HCT116 (cell line): ENCODE results near the gene FIBP. TPM values are rescaled to one million over a fixed set of nuclear protein-coding genes. Genes with fewer than 3 reads are reported as not detected.

ENCODE experiments used
- ATAC-seq: fragments of 200-7000 bp; cut with Tn5 transposase; 2 replicates; pipeline ENCODE4 v1.9.1; 2020; ENCODE audit warnings: mild to moderate bottlenecking, moderate library complexity
- BruUV-seq: library from RNA; stranded (reverse); fragments of 400-500 nt; replicated peaks from 2 replicates; lab custom pipeline; 2021; lab: Mats Ljungman, UMichigan
- CTCF ChIA-PET: fragments of 300-600 bp; sonication (Branson Sonifier 250); formaldehyde crosslinking; loops from one replicate; lab custom pipeline; 2021; ENCODE audit warnings: antibody characterized with exemption; lab: Charles Lee
- POLR2A ChIA-PET: fragments of 300-600, 350-600 bp; sonication (Branson Sonifier 250); formaldehyde crosslinking; loops from one replicate; lab custom pipeline; 2021; ENCODE audit warnings: antibody characterized with exemption; lab: Charles Lee
- RAD21 ChIA-PET, 2 experiments: fragments of 300-600 bp; sonication (Branson Sonifier 250); formaldehyde crosslinking; loops; one replicate each; lab custom pipeline; 2023; ENCODE audit warnings: low total read pairs in 2 of 2; ENCODE audit not compliant: uncharacterized antibody in 2 of 2, unreplicated experiment in 2 of 2, low non-redundant PET in 1 of 2; lab: Charles Lee
- DNase-seq: peaks from one replicate; pipeline ENCODE4 v3.0.0-alpha.2; 2010; ENCODE audit warnings: low read depth, low spot score
- H2AFZ ChIP-seq: fragments of 200-600 bp; shearing (Covaris generic), sonication (generic); 2 replicates; pipeline ENCODE4 v1.6.1; 2017; ENCODE audit warnings: low read depth, mixed run types, mixed read lengths, antibody characterized with exemption, low read length; ENCODE audit not compliant: poor library complexity, severe bottlenecking
- H3K27ac ChIP-seq: 2 replicates; pipeline ENCODE4 v1.5.1; 2012; ENCODE audit warnings: low read depth, low read length
- H3K27me3 ChIP-seq: fragments of 200-600 bp; sonication (generic); 2 replicates; pipeline ENCODE4 v1.6.1; 2016; ENCODE audit warnings: mixed run types, low read length, mixed read lengths; ENCODE audit not compliant: insufficient read depth
- H3K36me3 ChIP-seq, 2 experiments: fragments of 200-500 bp in 1 of 2; fragments of 200-600 bp in 1 of 2; sonication (Bioruptor generic) in 1 of 2; sonication (generic) in 1 of 2; 2 replicates each; pipeline versions ENCODE4 v1.5.1 to v1.6.1; 2014 to 2016; ENCODE audit warnings: low read length in 2 of 2, inconsistent platforms in 1 of 2, mixed read lengths in 1 of 2, mixed run types in 1 of 2; ENCODE audit not compliant: insufficient read depth in 2 of 2, control insufficient read depth in 1 of 2
- H3K4me1 ChIP-seq, 2 experiments: fragments of 200-600 bp in 1 of 2; sonication (generic) in 1 of 2; 2 replicates each; pipeline versions ENCODE4 v1.5.1 to v1.6.1; 2012 to 2017; ENCODE audit warnings: low read length in 2 of 2, inconsistent platforms in 1 of 2, mild to moderate bottlenecking in 1 of 2, mixed read lengths in 1 of 2, mixed run types in 1 of 2, moderate library complexity in 1 of 2; ENCODE audit not compliant: insufficient read depth in 2 of 2, control insufficient read depth in 1 of 2
- H3K4me2 ChIP-seq: fragments of 200-600 bp; sonication (generic); 2 replicates; pipeline ENCODE4 v1.6.1; 2017; ENCODE audit warnings: mixed run types, low read length, mixed read lengths
- H3K4me3 ChIP-seq, 2 experiments: fragments of 200-600 bp in 1 of 2; sonication (generic) in 1 of 2; replicated peaks in 1 of 2; 2 replicates each; pipeline ENCODE4 v1.5.1; 2011 to 2016; ENCODE audit warnings: low read length in 2 of 2, control low read depth in 1 of 2, low read depth in 1 of 2, mild to moderate bottlenecking in 1 of 2, mixed read lengths in 1 of 2, mixed run types in 1 of 2
- H3K79me2 ChIP-seq: fragments of 200-600 bp; sonication (generic); 2 replicates; pipeline ENCODE4 v1.6.1; 2017; ENCODE audit warnings: mild to moderate bottlenecking, mixed run types, low read length, moderate library complexity, mixed read lengths; ENCODE audit not compliant: insufficient read depth
- H3K9ac ChIP-seq: fragments of 200-600 bp; sonication (generic); 2 replicates; pipeline ENCODE4 v1.6.1; 2016; ENCODE audit warnings: low read length, mixed read lengths
- H3K9me2 ChIP-seq: fragments of 200-600 bp; sonication (generic), shearing (Covaris generic); 2 replicates; pipeline ENCODE4 v1.6.1; 2017; ENCODE audit warnings: mixed run types, mild to moderate bottlenecking, moderate library complexity; ENCODE audit not compliant: insufficient read depth
- H3K9me3 ChIP-seq, 2 experiments: fragments of 200-500 bp in 1 of 2; fragments of 200-600 bp in 1 of 2; sonication (Bioruptor generic) in 1 of 2; sonication (generic) in 1 of 2; 2 replicates each; pipeline ENCODE4 v1.6.1; 2014 to 2017; ENCODE audit warnings: low read length in 2 of 2, mixed read lengths in 2 of 2, inconsistent platforms in 1 of 2, low read depth in 1 of 2, mild to moderate bottlenecking in 1 of 2, mixed run types in 1 of 2, moderate library complexity in 1 of 2; ENCODE audit not compliant: control insufficient read depth in 1 of 2, insufficient read depth in 1 of 2
- H4K20me1 ChIP-seq: fragments of 200-600 bp; sonication (generic), shearing (Covaris generic); 2 replicates; pipeline ENCODE4 v1.6.1; 2017; ENCODE audit warnings: mixed run types, mild to moderate bottlenecking, moderate library complexity; ENCODE audit not compliant: insufficient read depth
- ATF3 ChIP-seq: IDR thresholded peaks from 2 replicates; pipeline ENCODE4 v1.6.1; 2012
- CBX3 ChIP-seq: IDR thresholded peaks from 2 replicates; pipeline ENCODE4 v1.6.1; 2012; ENCODE audit warnings: low read depth
- CEBPB ChIP-seq: IDR thresholded peaks from 2 replicates; pipeline ENCODE4 v1.6.1; 2012; ENCODE audit warnings: low read depth
- CTCF ChIP-seq, 3 experiments: fragments of 200-600 bp in 1 of 3; sonication (generic) in 1 of 3; IDR thresholded peaks in 2 of 3; conservative IDR thresholded peaks in 1 of 3; 2 replicates each; pipeline ENCODE4 v1.5.1; 2012 to 2017; ENCODE audit warnings: low read depth in 2 of 3, low read length in 2 of 3, antibody characterized with exemption in 1 of 3, borderline replicate concordance in 1 of 3, control low read depth in 1 of 3, mild to moderate bottlenecking in 1 of 3, mixed read lengths in 1 of 3, mixed run types in 1 of 3, moderate library complexity in 1 of 3; ENCODE audit not compliant: insufficient read depth in 1 of 3
- EGR1 ChIP-seq: IDR thresholded peaks from 2 replicates; pipeline ENCODE4 v1.6.1; 2012; ENCODE audit warnings: low read depth
- ELF1 ChIP-seq: IDR thresholded peaks from 2 replicates; pipeline ENCODE4 v1.6.1; 2012; ENCODE audit warnings: low read depth, borderline replicate concordance
- EZH2phosphoT487 ChIP-seq: fragments of 200-600 bp; IDR thresholded peaks from 2 replicates; pipeline ENCODE4 v1.6.1; 2018; ENCODE audit warnings: antibody characterized with exemption, borderline replicate concordance
- FOSL1 ChIP-seq: IDR thresholded peaks from 2 replicates; pipeline ENCODE4 v1.6.1; 2012; ENCODE audit warnings: low read depth
- JUND ChIP-seq: IDR thresholded peaks from 2 replicates; pipeline ENCODE4 v1.6.1; 2012
- MAX ChIP-seq: IDR thresholded peaks from 2 replicates; pipeline ENCODE4 v1.6.1; 2012
- POLR2AphosphoS5 ChIP-seq: IDR thresholded peaks from 2 replicates; pipeline ENCODE4 v1.6.1; 2011; ENCODE audit warnings: mild to moderate bottlenecking, low read depth, low read length, moderate library complexity
- RAD21 ChIP-seq: IDR thresholded peaks from 2 replicates; pipeline ENCODE4 v1.6.1; 2012; ENCODE audit warnings: low read depth, mild to moderate bottlenecking
- REST ChIP-seq: IDR thresholded peaks from 2 replicates; pipeline ENCODE4 v1.6.1; 2012; ENCODE audit warnings: low read depth
- SIN3A ChIP-seq: IDR thresholded peaks from 2 replicates; pipeline ENCODE4 v1.6.1; 2012; ENCODE audit warnings: low read depth
- SP1 ChIP-seq: IDR thresholded peaks from 2 replicates; pipeline ENCODE4 v1.6.1; 2012; ENCODE audit warnings: low read depth
- SRF ChIP-seq: IDR thresholded peaks from 2 replicates; pipeline ENCODE4 v1.6.1; 2012; ENCODE audit warnings: low read depth
- YY1 ChIP-seq: IDR thresholded peaks from 2 replicates; pipeline ENCODE4 v1.6.1; 2011; ENCODE audit warnings: low read length, low read depth, moderate library complexity, mild to moderate bottlenecking; ENCODE audit not compliant: insufficient replicate concordance; ENCODE audit errors: extremely low read depth
- ZBTB33 ChIP-seq: IDR thresholded peaks from 2 replicates; pipeline ENCODE4 v1.6.1; 2011; ENCODE audit warnings: mild to moderate bottlenecking, low read length, moderate library complexity; ENCODE audit not compliant: insufficient replicate concordance; ENCODE audit errors: extremely low read depth
- ZNF274 ChIP-seq: fragments of 200-500 bp; sonication (Bioruptor generic); IDR thresholded peaks from 2 replicates; pipeline ENCODE4 v1.6.1; 2014; ENCODE audit warnings: mild to moderate bottlenecking, low read depth, low read length, inconsistent platforms
- intact Hi-C: fragments of 100-400 bp; cut with micrococcal nuclease; formaldehyde crosslinking; loops from 2 replicates; pipeline ENCODE4 v1.10.0; 2022
- total RNA-seq: library from RNA; stranded (reverse); gene quantifications from one replicate; pipeline ENCODE4 v1.2.1, GENCODE V29; 2021; ENCODE audit not compliant: unreplicated experiment

Gene FIBP
- total RNA-seq, 1 experiment from 2014 or later, result 96.0 TPM

- BruUV-seq, result no TSS peak
- Histone ChIP-seq H3K9ac (no peak overlapping the region), H3K9me3 (no peaks in the 10 kb centered on the region), H3K27me3 (no peaks in the 10 kb centered on the region), H3K4me1 (peaks cover 9 to 12% of the 10 kb centered on the region in 2 experiments), H3K27ac (no peak overlapping the region), H3K4me2 (no peak overlapping the region), H3K79me2 (peaks cover 22% of the 10 kb centered on the region), H3K4me3 (no peak overlapping the region), H2AFZ (no peak overlapping the region), H3K9me2 (no peaks in the 10 kb centered on the region), H4K20me1 (no peaks in the 10 kb centered on the region), H3K36me3 (peaks cover 7 to 18% of the 10 kb centered on the region in 2 experiments; a peak in 3 of 4 replicates)
- TF ChIP-seq SP1 (no peak), ATF3 (no peak), SRF (no peak), CBX3 (no peak), CEBPB (no peak), JUND (no peak), EGR1 (no peak), SIN3A (no peak), ELF1 (no peak), CTCF (IDR thresholded peaks at IDR 0.05 in 2 of 3, conservative IDR thresholded peaks at IDR 0.05 in 1 of 3; ENCODE audit: borderline replicate concordance in 1 of 3, insufficient read depth in 1 of 3, low read depth in 2 of 3, low read length in 2 of 3) (no peak), FOSL1 (no peak), REST (no peak), POLR2AphosphoS5 (no peak), ZNF274 (no peak), YY1 (no peak), RAD21 (no peak), ZBTB33 (no peak), MAX (no peak), EZH2phosphoT487 (no peak)
- ATAC-seq (no peak), DNase-seq (no peak)
- RAD21 ChIA-PET, result no interaction called here
- intact Hi-C loops, result no loop called here
- POLR2A ChIA-PET, result interaction anchor here (1.3 kb wide), 1 partner anchor 24 kb away, joined by 4 read pairs; the partner anchor contains the start of gene CCDC85B
- CTCF ChIA-PET, result no interaction called here
Observed at GRCh38 chr11:65865550-65866172, 22.6 kb downstream of the FIBP start.
